ENCODE data around the gene SUB1. TPM values are rescaled to one million over a fixed set of nuclear protein-coding genes. Genes with fewer than 3 reads are reported as not detected.
A peak's percentile ranks its signal among the peaks of the same experiment; 100 is the strongest.
"Not testable (repeated sequence)": the region's sequence is repeated elsewhere in the genome, so short reads cannot be mapped to it uniquely, and the experiment has no call there.

SUB1 gene
- 100 to 1,000 TPM; 106 to 145 TPM for polyA plus RNA-seq

DNA sequence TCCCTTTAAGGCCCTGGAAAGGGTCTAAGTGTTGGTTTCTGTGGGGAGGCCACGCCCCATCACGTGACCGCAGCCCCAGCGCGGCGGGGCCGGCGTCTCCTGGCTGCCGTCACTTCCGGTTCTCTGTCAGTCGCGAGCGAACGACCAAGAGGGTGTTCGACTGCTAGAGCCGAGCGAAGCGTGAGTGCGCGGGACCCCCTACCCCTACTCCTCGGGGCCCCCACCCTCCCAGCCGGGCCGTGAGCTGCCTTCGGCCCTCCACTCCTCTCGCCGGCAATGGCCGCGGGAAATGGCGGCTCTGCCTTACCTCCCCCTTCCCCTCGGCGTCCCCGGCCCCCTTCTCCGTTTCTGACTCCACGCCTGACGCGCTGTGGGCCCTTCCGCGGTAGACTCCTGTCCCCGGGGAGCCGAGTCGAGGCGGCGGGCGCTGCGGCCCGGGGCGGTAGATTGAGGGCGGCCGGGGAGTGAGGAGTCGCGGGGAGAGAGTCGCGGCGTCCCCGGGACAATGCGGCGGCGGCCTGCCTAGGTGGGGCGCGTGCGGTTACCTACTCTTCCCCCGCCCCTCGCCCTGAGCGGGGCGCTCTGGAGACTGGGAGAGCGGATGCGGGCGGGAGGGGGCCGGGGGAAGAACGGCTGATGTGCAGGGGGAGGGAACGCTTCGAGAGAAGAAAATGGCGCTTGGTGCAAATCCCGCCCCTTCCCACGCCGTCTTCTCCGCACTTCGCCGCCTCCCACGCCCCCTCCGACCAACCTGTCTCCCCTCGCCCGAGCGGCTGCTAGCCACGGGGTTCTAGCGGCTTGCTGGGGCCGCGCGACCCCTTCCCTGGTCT is at the start of gene SUB1:
Gene SUB1, plus strand, starts transcription at position 112 of the 830 bp plus-strand sequence. CDS start 2,956 bp downstream, outside the sequence.
- Histone ChIP-seq H3K27me3 (ENCODE audit: control insufficient read depth in 1 of 2, insufficient read depth in 2 of 2, low read length in 2 of 2) (no peaks in the 10 kb centered on the region), H3K36me3 (ENCODE audit: control insufficient read depth in 2 of 2, insufficient read depth in 2 of 2, low read length in 1 of 2) (no peaks in the 10 kb centered on the region), H3K4me3 (ENCODE audit: low read depth in 1 of 2, low read length in 2 of 2) (peak within 1 kb of the TSS; percentile 88 to 96), H3K9me3 (ENCODE audit: control insufficient read depth in 2 of 2, insufficient read depth in 1 of 2, low read depth in 1 of 2, low read length in 1 of 2) (no peaks in the 10 kb centered on the region), H3K4me1 (ENCODE audit: control insufficient read depth in 2 of 2, insufficient read depth in 2 of 2, low read length in 1 of 2) (no peaks in the 10 kb centered on the region), H3K27ac (ENCODE audit: low read depth in 2 of 2, low read length in 1 of 2) (peak within 1 kb of the TSS; percentile 95 to 98)
- 0 to 1% methylated on average over 72 to 89 of the region's 89 CpGs for WGBS, 2 donors

DNA sequence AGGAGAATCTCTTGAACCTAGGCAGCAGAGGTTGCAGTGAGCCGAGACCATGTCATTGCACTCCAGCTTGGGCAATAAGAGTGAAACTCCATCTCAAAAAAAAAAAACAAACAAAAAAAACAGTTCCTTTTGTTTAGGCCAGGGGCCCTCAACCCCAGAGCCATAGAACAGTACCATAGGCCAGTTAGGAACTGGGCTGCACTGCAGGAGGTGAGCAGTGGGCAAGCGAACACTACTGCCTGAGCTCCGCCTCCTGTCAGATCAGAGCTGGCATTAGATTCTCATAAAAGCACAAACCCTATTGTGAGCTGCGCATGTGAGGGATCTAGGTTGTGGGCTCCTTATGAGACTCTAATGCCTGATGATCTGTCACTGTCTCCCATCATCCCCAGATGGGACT is 49.1 kb upstream of the SUB1 start:
- H3K4me1 ChIP-seq (ENCODE audit: control insufficient read depth in 2 of 2, insufficient read depth in 2 of 2, low read length in 1 of 2) = no peaks in the 10 kb centered on the region
- no peaks in the 10 kb centered on the region for H3K9me3 ChIP-seq (ENCODE audit: control insufficient read depth in 2 of 2, insufficient read depth in 1 of 2, low read depth in 1 of 2, low read length in 1 of 2)
- no peaks in the 10 kb centered on the region for H3K36me3 ChIP-seq (ENCODE audit: control insufficient read depth in 2 of 2, insufficient read depth in 2 of 2, low read length in 1 of 2)
- no peaks in the 10 kb centered on the region for H3K27me3 ChIP-seq (ENCODE audit: control insufficient read depth in 1 of 2, insufficient read depth in 2 of 2, low read length in 2 of 2)
- no peak overlapping the region for H3K27ac ChIP-seq (ENCODE audit: low read depth in 2 of 2, low read length in 1 of 2)
- H3K4me3 ChIP-seq (ENCODE audit: low read depth in 1 of 2, low read length in 2 of 2) = no peak overlapping the region
- 89 to 91% methylated on average over 4 of the region's 4 CpGs for WGBS, 2 donors

DNA sequence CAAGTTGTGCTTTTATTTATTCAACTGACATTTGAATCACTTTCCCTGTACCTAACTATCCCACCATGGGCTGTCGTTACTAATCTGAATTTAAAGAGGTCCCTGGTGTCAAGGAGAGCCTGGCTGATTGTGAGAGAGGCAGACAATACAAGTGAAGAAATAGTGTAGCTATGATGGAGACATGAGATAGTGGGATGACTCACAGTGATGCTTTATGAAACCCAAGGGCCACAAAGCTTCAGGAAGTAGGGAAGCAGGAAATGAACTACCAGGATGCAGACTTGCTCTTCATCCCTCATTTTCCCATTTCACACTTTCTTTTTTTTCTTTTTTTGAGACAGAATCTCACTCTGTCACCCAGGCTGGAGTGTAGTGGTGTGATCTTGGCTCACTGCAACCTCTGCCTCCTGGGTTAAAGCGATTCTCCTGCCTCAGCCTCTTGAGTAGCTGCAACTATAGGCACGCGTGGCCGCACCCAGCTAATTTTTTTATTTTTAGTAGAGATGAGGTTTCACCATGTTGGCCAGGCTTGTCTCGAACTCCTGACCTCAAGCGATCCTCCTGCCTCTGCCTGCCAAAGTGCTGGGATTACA is 47.8 kb upstream of the SUB1 start:
- H3K27me3 ChIP-seq (ENCODE audit: control insufficient read depth in 1 of 2, insufficient read depth in 2 of 2, low read length in 2 of 2) = not testable (repeated sequence)
- WGBS, 2 donors = 72 to 73% methylated on average over 7 of the region's 7 CpGs

DNA sequence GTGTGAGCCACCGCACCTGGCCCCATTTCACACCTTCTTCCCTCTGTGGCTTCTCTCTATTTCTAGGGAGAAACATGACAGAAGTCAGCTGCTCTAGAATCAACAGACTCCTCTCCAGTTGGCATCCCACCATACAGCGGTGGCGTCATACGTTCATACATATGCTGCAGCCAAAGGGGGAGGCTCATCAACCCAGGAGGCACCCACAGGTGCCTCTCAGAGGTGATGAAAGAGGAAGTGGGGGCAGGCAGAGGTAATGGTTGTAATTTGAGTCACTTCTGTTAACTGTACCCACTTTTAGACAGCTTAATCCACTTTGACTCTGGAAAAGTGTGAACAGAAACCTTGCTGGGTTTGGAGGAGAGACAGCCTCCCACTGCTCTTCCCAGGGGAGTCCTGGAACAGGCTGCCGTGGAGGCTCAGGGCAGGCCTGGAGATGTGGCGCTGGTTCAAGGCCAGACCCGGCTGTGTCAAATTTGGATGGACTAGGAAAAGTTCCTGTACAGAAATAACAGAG is 47.3 kb upstream of the SUB1 start:
- Histone ChIP-seq H3K36me3 (ENCODE audit: control insufficient read depth in 2 of 2, insufficient read depth in 2 of 2, low read length in 1 of 2) (no peaks in the 10 kb centered on the region), H3K27ac (ENCODE audit: low read depth in 2 of 2, low read length in 1 of 2) (no peak overlapping the region), H3K9me3 (ENCODE audit: control insufficient read depth in 2 of 2, insufficient read depth in 1 of 2, low read depth in 1 of 2, low read length in 1 of 2) (no peaks in the 10 kb centered on the region), H3K27me3 (ENCODE audit: control insufficient read depth in 1 of 2, insufficient read depth in 2 of 2, low read length in 2 of 2) (no peaks in the 10 kb centered on the region), H3K4me1 (ENCODE audit: control insufficient read depth in 2 of 2, insufficient read depth in 2 of 2, low read length in 1 of 2) (no peaks in the 10 kb centered on the region), H3K4me3 (ENCODE audit: low read depth in 1 of 2, low read length in 2 of 2) (no peak overlapping the region)
- WGBS, 2 donors = 71 to 77% methylated on average over 7 of the region's 7 CpGs

More for the DNA sequence above, 47.8 kb upstream of the SUB1 start:
- H3K4me1 ChIP-seq (ENCODE audit: control insufficient read depth in 2 of 2, insufficient read depth in 2 of 2, low read length in 1 of 2); H3K4me3 ChIP-seq (ENCODE audit: low read depth in 1 of 2, low read length in 2 of 2); H3K9me3 ChIP-seq (ENCODE audit: control insufficient read depth in 2 of 2, insufficient read depth in 1 of 2, low read depth in 1 of 2, low read length in 1 of 2); H3K36me3 ChIP-seq (ENCODE audit: control insufficient read depth in 2 of 2, insufficient read depth in 2 of 2, low read length in 1 of 2); H3K27ac ChIP-seq (ENCODE audit: low read depth in 2 of 2, low read length in 1 of 2): not testable (repeated sequence)

DNA sequence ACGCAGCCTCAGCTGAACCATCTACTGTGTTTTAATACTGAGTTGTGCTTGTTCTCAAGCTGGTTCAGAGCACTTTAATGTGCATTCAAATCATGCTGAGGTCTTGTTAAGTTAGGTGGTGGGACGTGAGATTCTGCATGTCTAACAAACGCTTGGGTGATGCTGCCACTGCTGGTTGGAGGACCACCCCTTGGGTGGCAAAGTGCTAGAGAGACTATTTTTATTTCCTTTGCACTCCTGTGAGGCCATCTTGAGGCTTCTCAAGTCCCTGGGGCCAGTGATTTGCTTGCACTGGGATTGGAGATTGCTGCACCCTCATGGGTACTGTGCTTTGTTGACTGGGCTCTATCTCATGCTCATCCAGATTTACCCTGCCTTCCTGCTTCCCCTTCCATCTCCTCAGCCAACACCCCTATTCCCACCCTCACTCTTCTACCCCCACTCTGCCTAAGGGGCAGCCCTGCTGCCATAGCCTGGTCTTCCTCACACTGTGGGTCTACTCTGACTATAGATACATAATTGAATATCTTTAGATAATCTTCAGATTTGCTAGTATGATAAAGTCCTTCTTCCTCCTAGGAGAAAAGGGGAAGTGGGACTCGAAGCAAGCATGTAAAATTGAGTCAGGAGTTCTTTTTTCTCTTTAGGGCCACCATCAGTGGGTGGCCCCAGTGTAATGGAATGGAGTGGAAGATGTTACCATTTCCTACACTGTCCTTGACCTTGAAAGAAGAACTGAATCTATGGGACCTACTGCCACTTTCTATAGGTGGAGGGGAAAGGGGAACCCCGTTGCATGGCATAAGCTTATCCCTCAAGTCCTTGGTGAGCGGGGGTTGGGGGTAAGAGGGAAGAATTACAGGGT is 45.1 kb upstream of the SUB1 start:
- H3K4me3 ChIP-seq (ENCODE audit: low read depth in 1 of 2, low read length in 2 of 2) = no peak overlapping the region
- H3K9me3 ChIP-seq (ENCODE audit: control insufficient read depth in 2 of 2, insufficient read depth in 1 of 2, low read depth in 1 of 2, low read length in 1 of 2) = no peaks in the 10 kb centered on the region
- no peaks in the 10 kb centered on the region for H3K4me1 ChIP-seq (ENCODE audit: control insufficient read depth in 2 of 2, insufficient read depth in 2 of 2, low read length in 1 of 2)
- H3K36me3 ChIP-seq (ENCODE audit: control insufficient read depth in 2 of 2, insufficient read depth in 2 of 2, low read length in 1 of 2) = no peaks in the 10 kb centered on the region
- peak overlapping the region in 1 of 2 donors; percentile 7 for H3K27ac ChIP-seq (ENCODE audit: low read depth in 2 of 2, low read length in 1 of 2)
- WGBS, 2 donors = 85 to 91% methylated on average over 6 of the region's 6 CpGs
- H3K27me3 ChIP-seq (ENCODE audit: control insufficient read depth in 1 of 2, insufficient read depth in 2 of 2, low read length in 2 of 2) = no peaks in the 10 kb centered on the region

DNA sequence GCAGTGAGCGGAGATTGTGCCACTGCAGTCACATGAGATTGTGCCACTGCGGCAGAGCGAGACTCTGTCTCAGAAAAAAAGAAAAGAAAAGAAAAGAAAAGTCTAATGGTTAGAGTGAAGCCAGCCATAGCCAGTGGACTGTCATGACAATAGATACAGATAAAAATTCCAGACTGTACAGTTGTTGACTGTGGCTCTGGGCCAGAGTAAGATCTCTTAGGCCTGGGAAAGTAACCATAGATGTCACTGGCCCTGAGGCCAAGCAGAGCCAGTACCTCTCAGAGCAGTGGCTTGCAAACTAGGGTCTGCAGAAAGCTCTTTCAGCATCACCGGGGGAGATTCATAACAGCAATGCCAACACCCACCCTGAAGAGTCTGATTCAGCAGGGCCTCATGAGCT is 44.1 kb upstream of the SUB1 start:
- Histone ChIP-seq H3K9me3 (ENCODE audit: control insufficient read depth in 2 of 2, insufficient read depth in 1 of 2, low read depth in 1 of 2, low read length in 1 of 2) (no peaks in the 10 kb centered on the region), H3K36me3 (ENCODE audit: control insufficient read depth in 2 of 2, insufficient read depth in 2 of 2, low read length in 1 of 2) (no peaks in the 10 kb centered on the region), H3K27ac (ENCODE audit: low read depth in 2 of 2, low read length in 1 of 2) (no peak overlapping the region), H3K4me3 (ENCODE audit: low read depth in 1 of 2, low read length in 2 of 2) (no peak overlapping the region), H3K4me1 (ENCODE audit: control insufficient read depth in 2 of 2, insufficient read depth in 2 of 2, low read length in 1 of 2) (no peaks in the 10 kb centered on the region), H3K27me3 (ENCODE audit: control insufficient read depth in 1 of 2, insufficient read depth in 2 of 2, low read length in 2 of 2) (no peaks in the 10 kb centered on the region)
- WGBS, 2 donors = 95 to 98% methylated on average over 4 of the region's 4 CpGs

DNA sequence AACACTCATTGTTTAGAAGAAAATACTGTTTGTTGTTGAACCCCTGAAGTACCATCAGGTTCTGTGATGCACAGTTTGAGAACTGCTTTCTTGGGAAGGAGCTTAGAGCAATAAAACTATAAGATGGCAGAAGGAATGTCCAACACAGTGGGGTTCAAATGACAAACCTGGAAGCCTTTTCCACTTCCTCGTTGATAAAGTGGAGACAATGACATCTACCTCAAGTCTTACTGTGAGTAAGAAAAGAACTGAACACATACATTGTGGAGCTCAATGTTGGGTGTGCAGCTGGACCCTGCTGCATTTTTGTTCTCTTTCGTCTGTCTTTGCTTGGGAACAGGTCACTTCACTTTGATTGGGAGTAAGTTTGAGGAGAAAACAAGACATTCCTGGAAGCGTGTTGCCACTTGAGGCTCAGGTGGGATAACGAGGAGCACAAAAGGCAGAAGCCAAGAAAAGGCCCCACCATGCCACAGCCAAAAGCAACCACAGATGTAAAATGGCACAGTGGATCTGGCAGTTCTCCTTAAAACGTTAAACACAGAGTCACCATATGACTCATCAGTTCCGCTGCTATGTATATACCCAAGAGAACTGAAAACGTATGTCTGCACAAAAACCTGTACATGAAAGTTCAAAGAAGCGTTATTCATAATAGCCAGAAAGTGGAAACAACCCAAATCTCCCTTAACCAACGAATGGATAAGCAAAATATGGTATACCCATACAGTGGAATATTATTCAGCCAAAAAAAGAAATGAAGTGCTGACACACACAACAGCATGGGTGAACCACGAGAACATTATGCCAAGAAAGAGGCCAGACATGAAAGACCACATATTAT is 42.9 kb upstream of the SUB1 start:
- Histone ChIP-seq H3K9me3 (ENCODE audit: control insufficient read depth in 2 of 2, insufficient read depth in 1 of 2, low read depth in 1 of 2, low read length in 1 of 2) (no peaks in the 10 kb centered on the region), H3K27me3 (ENCODE audit: control insufficient read depth in 1 of 2, insufficient read depth in 2 of 2, low read length in 2 of 2) (no peaks in the 10 kb centered on the region), H3K4me3 (ENCODE audit: low read depth in 1 of 2, low read length in 2 of 2) (no peak overlapping the region), H3K36me3 (ENCODE audit: control insufficient read depth in 2 of 2, insufficient read depth in 2 of 2, low read length in 1 of 2) (no peaks in the 10 kb centered on the region), H3K4me1 (ENCODE audit: control insufficient read depth in 2 of 2, insufficient read depth in 2 of 2, low read length in 1 of 2) (no peaks in the 10 kb centered on the region), H3K27ac (ENCODE audit: low read depth in 2 of 2, low read length in 1 of 2) (no peak overlapping the region)
- 57 to 66% methylated on average over 10 of the region's 10 CpGs for WGBS, 2 donors

DNA sequence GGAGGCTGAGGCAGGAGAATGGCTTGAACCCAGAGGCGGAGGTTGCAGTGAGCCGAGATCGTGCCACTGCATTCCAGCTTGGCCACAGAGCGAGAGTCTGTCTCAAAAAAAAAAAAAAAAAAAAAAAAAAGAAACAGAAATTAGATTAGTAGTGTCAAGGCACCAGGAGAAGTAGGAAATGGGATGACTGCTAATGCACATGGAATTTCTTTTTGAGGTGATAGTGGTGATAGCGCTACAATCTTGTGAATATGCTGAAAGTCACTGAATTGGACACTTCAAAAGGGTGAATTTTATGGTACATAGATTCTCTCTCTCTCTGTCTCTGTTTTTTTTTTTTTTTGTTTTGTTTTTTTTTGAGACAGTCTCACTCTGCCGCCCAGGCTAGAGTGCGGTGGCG is 42.1 kb upstream of the SUB1 start:
- WGBS, 2 donors = 96 to 97% methylated on average over 8 of the region's 8 CpGs
- H3K36me3 ChIP-seq (ENCODE audit: control insufficient read depth in 2 of 2, insufficient read depth in 2 of 2, low read length in 1 of 2) = no peaks in the 10 kb centered on the region
- H3K27me3 ChIP-seq (ENCODE audit: control insufficient read depth in 1 of 2, insufficient read depth in 2 of 2, low read length in 2 of 2) = no peaks in the 10 kb centered on the region
- H3K9me3 ChIP-seq (ENCODE audit: control insufficient read depth in 2 of 2, insufficient read depth in 1 of 2, low read depth in 1 of 2, low read length in 1 of 2) = no peaks in the 10 kb centered on the region
- H3K27ac ChIP-seq (ENCODE audit: low read depth in 2 of 2, low read length in 1 of 2) = no peak overlapping the region
- no peak overlapping the region for H3K4me3 ChIP-seq (ENCODE audit: low read depth in 1 of 2, low read length in 2 of 2)
- no peaks in the 10 kb centered on the region for H3K4me1 ChIP-seq (ENCODE audit: control insufficient read depth in 2 of 2, insufficient read depth in 2 of 2, low read length in 1 of 2)

Measured in esophagus (tissue), 2 donors.